DOHH2 (cell line): Measurements from ENCODE around the gene EXD3.

Experiments used
- H3F3A ChIP-seq: fragments of 200-600 bp; sonication (generic), shearing (Covaris generic); 2 replicates; pipeline ENCODE4 v1.6.0; 2016; ENCODE audit warnings: antibody characterized with exemption, mild to moderate bottlenecking; ENCODE audit not compliant: control insufficient read depth, insufficient read depth
- H3K27ac ChIP-seq: fragments of 200-600 bp; sonication (generic); 2 replicates; pipeline ENCODE4 v1.5.1; 2014; ENCODE audit warnings: low read depth, mild to moderate bottlenecking, low read length, moderate library complexity
- H3K27me3 ChIP-seq: fragments of 200-600 bp; sonication (generic); 2 replicates; pipeline ENCODE4 v1.6.1; 2014; ENCODE audit warnings: mild to moderate bottlenecking, low read length, mixed read lengths; ENCODE audit not compliant: control insufficient read depth
- H3K36me3 ChIP-seq: fragments of 200-600 bp; sonication (generic); 2 replicates; pipeline ENCODE4 v1.6.1; 2014; ENCODE audit warnings: mild to moderate bottlenecking, low read length, moderate library complexity, mixed read lengths; ENCODE audit not compliant: control insufficient read depth
- H3K4me1 ChIP-seq: fragments of 200-600 bp; sonication (generic); 2 replicates; pipeline ENCODE4 v1.6.1; 2014; ENCODE audit warnings: mild to moderate bottlenecking, low read length, mixed read lengths; ENCODE audit not compliant: control insufficient read depth
- H3K4me2 ChIP-seq: fragments of 200-600 bp; sonication (generic); 2 replicates; pipeline ENCODE4 v1.6.0; 2014; ENCODE audit warnings: mild to moderate bottlenecking, low read length, moderate library complexity
- H3K4me3 ChIP-seq: fragments of 200-600 bp; sonication (generic); 2 replicates; pipeline ENCODE4 v1.5.1; 2014; ENCODE audit warnings: mild to moderate bottlenecking, low read length, mixed read lengths
- H3K79me2 ChIP-seq: fragments of 200-600 bp; sonication (generic); 2 replicates; pipeline ENCODE4 v1.6.1; 2014; ENCODE audit warnings: mild to moderate bottlenecking, low read length, mixed read lengths; ENCODE audit not compliant: control insufficient read depth
- H3K9me2 ChIP-seq: fragments of 200-600 bp; sonication (generic); replicated peaks from 2 replicates; pipeline ENCODE4 v1.6.1; 2014; ENCODE audit warnings: mild to moderate bottlenecking, low read length, mixed read lengths; ENCODE audit not compliant: control insufficient read depth
- H3K9me3 ChIP-seq: fragments of 200-600 bp; sonication (generic); 2 replicates; pipeline ENCODE4 v1.6.1; 2014; ENCODE audit warnings: antibody characterized with exemption, low read length, mixed read lengths; ENCODE audit not compliant: control insufficient read depth, insufficient read depth
- H4K20me1 ChIP-seq: fragments of 200-600 bp; sonication (generic); 2 replicates; pipeline ENCODE4 v1.6.0; 2014; ENCODE audit warnings: low read depth, mild to moderate bottlenecking, antibody characterized with exemption, low read length, moderate library complexity; ENCODE audit not compliant: control insufficient read depth, insufficient read depth
- EZH2phosphoT487 ChIP-seq: fragments of 200-600 bp; sonication (generic); IDR thresholded peaks from 2 replicates; pipeline ENCODE4 v1.6.1; 2017; ENCODE audit warnings: borderline replicate concordance, mild to moderate bottlenecking, antibody characterized with exemption, low read length, moderate library complexity, mixed read lengths
- TF ChIP-seq, protein P1 (sequence below): fragments of 200-600 bp; sonication (generic); IDR thresholded peaks from one replicate; pipeline ENCODE4 v1.5.1; 2014; ENCODE audit warnings: antibody characterized with exemption, mild to moderate bottlenecking, low read depth, low read length; ENCODE audit not compliant: poor library complexity, severe bottlenecking

EXD3 gene

GRCh38 chr9:137302449-137303150 is 120.4 kb downstream of the EXD3 start:
- Histone ChIP-seq H3K9me3 (no peaks in the 10 kb centered on the region), H3K79me2 (peaks cover 17% of the 10 kb centered on the region), H3K4me1 (peaks cover 64% of the 10 kb centered on the region), H4K20me1 (peaks cover 13% of the 10 kb centered on the region; the same call in 1 of the 2 replicates), H3K27me3 (peaks cover 29% of the 10 kb centered on the region), H3K36me3 (peaks cover 3% of the 10 kb centered on the region; the same call in 1 of the 2 replicates), H3K9me2 (no peaks in the 10 kb centered on the region), H3F3A (peaks cover 12% of the 10 kb centered on the region), H3K27ac (no peak overlapping the region), H3K4me2 (peak overlapping the region; percentile 69), H3K4me3 (peak overlapping the region; percentile 56)
- TF ChIP-seq EZH2phosphoT487, result no peak
- TF ChIP-seq, protein P1, sequence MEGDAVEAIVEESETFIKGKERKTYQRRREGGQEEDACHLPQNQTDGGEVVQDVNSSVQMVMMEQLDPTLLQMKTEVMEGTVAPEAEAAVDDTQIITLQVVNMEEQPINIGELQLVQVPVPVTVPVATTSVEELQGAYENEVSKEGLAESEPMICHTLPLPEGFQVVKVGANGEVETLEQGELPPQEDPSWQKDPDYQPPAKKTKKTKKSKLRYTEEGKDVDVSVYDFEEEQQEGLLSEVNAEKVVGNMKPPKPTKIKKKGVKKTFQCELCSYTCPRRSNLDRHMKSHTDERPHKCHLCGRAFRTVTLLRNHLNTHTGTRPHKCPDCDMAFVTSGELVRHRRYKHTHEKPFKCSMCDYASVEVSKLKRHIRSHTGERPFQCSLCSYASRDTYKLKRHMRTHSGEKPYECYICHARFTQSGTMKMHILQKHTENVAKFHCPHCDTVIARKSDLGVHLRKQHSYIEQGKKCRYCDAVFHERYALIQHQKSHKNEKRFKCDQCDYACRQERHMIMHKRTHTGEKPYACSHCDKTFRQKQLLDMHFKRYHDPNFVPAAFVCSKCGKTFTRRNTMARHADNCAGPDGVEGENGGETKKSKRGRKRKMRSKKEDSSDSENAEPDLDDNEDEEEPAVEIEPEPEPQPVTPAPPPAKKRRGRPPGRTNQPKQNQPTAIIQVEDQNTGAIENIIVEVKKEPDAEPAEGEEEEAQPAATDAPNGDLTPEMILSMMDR, result peak; percentile 52

DNA sequence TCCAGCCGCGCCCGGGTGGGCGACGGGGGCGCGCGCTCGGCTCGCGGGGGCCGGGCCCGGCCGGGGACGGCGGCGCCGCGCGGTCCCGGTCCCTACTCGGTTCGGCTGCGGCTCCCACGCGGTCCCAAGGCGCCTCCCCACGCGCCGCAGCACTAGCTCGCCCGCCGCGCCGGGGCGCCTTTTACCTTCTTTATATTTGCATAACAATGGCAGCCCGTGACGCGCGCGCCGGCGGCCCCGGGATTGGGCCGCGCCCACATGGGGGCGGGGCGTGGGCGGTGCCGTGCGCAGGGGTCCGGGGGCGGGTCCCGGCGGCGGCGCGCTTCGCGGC is 120.9 kb downstream of the EXD3 start, which contains the start of gene NRARP:
NRARP (minus strand) TSS at position 154 of the 331 bp plus-strand sequence. CDS start 343 bp downstream, outside the sequence.
- peak within 1 kb of the TSS; percentile 98 for H3K4me2 ChIP-seq
- H4K20me1 ChIP-seq, result peaks cover 13% of the 10 kb centered on the region; the same call in 1 of the 2 replicates
- peaks cover 24% of the 10 kb centered on the region for H3K27me3 ChIP-seq
- no peaks in the 10 kb centered on the region for H3K9me3 ChIP-seq
- H3F3A ChIP-seq, result peaks cover 12% of the 10 kb centered on the region
- H3K9me2 ChIP-seq, result no peaks in the 10 kb centered on the region
- peaks cover 66% of the 10 kb centered on the region for H3K4me1 ChIP-seq
- H3K79me2 ChIP-seq, result peaks cover 17% of the 10 kb centered on the region
- peaks cover 3% of the 10 kb centered on the region; the same call in 1 of the 2 replicates for H3K36me3 ChIP-seq
- H3K4me3 ChIP-seq, result peak within 1 kb of the TSS; percentile 94
- no peak within 1 kb of the TSS for H3K27ac ChIP-seq
- TF ChIP-seq EZH2phosphoT487, result no peak
- TF ChIP-seq, protein P1, result no peak

DNA sequence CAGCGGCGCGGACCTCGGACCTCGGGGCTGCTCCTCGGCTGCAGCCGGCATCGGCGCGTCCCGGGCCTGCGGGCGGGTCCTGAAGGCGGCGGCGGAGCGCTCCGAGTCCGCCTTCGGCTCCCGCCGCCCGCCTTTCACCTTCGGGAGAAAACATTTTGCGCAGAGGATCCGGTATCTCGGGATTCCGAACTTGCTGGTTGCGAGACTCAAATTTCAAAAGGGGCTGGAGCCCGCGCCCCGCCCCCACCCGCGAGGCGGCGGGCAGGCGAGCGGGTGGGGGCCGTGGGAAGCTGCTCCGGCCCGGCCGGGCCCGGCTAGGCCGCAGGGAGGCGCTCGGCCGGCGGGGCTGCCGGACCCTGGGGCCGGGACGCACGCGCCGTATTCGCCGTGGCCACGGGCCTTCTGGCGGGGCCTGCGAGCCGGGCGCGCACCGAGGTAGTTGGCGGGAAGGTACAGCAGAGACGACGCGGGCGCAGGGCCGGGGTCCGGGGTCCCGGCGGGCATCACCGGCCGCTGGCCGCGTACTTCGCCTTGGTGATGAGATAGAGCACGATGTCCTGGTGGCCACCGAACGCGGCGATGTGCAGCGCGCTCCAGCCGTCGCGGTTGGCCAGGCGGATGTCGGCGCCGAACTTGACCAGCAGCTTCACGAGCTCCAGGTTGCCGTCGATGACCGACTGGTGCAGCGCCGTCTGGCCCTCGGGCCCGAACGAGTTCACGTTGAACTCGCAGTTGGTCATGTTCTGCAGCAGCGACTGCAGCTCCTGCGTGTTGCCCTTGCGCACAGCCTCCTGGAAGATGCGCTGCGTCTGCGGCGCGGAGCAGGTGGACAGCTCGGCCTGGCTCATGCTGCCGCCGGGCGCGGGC is 121.6 kb downstream of the EXD3 start:
- Histone ChIP-seq H3F3A (peaks cover 12% of the 10 kb centered on the region), H3K4me2 (peak overlapping the region; percentile 98), H3K9me3 (no peaks in the 10 kb centered on the region), H3K36me3 (peaks cover 3% of the 10 kb centered on the region; the same call in 1 of the 2 replicates), H3K4me3 (peak overlapping the region; percentile 94), H3K27me3 (peaks cover 19% of the 10 kb centered on the region), H4K20me1 (peaks cover 13% of the 10 kb centered on the region; the same call in 1 of the 2 replicates), H3K9me2 (no peaks in the 10 kb centered on the region), H3K27ac (no peak overlapping the region), H3K79me2 (peaks cover 17% of the 10 kb centered on the region), H3K4me1 (peaks cover 66% of the 10 kb centered on the region)
- TF ChIP-seq EZH2phosphoT487, result no peak; the same call in 1 of the 2 replicates
- TF ChIP-seq, protein P1, result no peak
